ENCODE results near the gene HBEGF. TPM values are rescaled to one million over a fixed set of nuclear protein-coding genes. Genes with fewer than 3 reads are reported as not detected.
"Not testable (repeated sequence)": the region's sequence is repeated elsewhere in the genome, so short reads cannot be mapped to it uniquely, and the experiment has no call there.

Gene HBEGF
- total RNA-seq, 1 donor from 2014 or later = 0.49 TPM

GRCh38 chr5:140349244-140349643, 2.8 kb upstream of the HBEGF start:
- no peak for ATAC-seq (ENCODE audit: low read depth)
- Mint-ChIP-seq H3K9me3 (no peaks in the 10 kb centered on the region), H3K4me3 (no peak overlapping the region), H3K4me1 (peaks cover 32% of the 10 kb centered on the region), H3K27me3 (peaks cover 5% of the 10 kb centered on the region), H3K36me3 (ENCODE audit: low read depth) (no peaks in the 10 kb centered on the region), H3K27ac (no peak overlapping the region)
- DNase-seq = no peak
- ChIA-PET POLR2A (no interaction called here), CTCF (interaction anchor here (1.4 to 14.6 kb wide), 2 partner anchors 15 to 107 kb away, joined by 4 to 347 read pairs; no protein-coding TSS in a partner anchor)
- intact Hi-C loops (cut with micrococcal nuclease) = no loop called here
- no peak for TF ChIP-seq CTCF (IDR thresholded peaks at IDR 0.05)

DNA sequence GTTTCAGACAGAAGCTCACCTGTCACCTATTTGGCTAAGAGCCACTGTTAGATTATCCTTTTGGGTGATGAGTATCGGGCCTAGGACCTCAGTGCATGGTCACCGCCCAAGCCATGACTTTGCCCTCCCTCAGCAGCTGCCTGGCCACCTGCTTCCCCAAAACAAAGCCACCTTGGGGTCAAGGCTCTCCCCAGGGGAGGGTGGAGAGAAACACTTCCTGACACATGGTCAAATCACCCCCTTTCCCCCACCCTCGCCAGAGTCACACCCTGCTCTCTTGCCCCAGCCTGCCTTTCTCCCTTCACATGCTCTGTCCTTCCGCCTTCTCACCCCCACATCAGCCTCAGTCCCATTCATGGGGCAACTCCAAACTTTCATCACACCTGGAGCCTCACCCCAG, 1.7 kb upstream of the HBEGF start:
- no peak overlapping the region for H3K27ac Mint-ChIP-seq
- TF ChIP-seq CTCF (IDR thresholded peaks at IDR 0.05) = no peak

DNA sequence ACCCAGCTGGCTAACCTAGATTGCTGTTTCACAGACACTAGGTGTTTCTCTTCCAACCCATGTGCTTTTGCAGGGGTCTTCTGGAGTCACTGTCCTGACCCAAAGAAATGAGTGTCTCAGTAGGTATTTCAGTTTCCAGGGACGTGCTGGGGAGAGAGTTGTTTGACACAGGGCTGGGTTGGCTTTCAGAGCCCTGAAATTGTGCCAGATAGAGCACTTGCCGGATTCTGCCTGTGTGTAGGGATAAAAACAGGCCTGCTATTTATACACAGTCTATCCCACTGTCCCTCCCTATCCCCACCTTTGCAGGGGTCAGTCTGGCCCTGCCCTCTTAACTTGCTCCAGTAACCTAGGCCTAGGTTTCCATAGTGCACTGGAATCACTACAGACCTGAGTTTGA, 957 bp upstream of the HBEGF start:
- ATAC-seq (ENCODE audit: low read depth) (no peak), DNase-seq (no peak)
- intact Hi-C loops (cut with micrococcal nuclease) = no loop called here
- H3K36me3 Mint-ChIP-seq (ENCODE audit: low read depth) = no peaks in the 10 kb centered on the region
- H3K4me1 Mint-ChIP-seq = peaks cover 46% of the 10 kb centered on the region
- ChIA-PET POLR2A (interaction anchor here (0.6 to 2.0 kb wide), 2 partner anchors 45 to 372 kb away, joined by 3 to 6 read pairs; partner anchors contain the start of gene PFDN1), CTCF (interaction anchor here (0.9 to 14.6 kb wide), 10 partner anchors 10 to 378 kb away, joined by 3 to 347 read pairs (median 4); partner anchors contain the start of gene PFDN1)
- TF ChIP-seq CTCF (IDR thresholded peaks at IDR 0.05) = no peak
- H3K9me3 Mint-ChIP-seq = no peaks in the 10 kb centered on the region
- H3K27ac Mint-ChIP-seq = no peak overlapping the region
- no peak overlapping the region for H3K4me3 Mint-ChIP-seq
- H3K27me3 Mint-ChIP-seq = peaks cover 5% of the 10 kb centered on the region

More for the DNA sequence above, 1.7 kb upstream of the HBEGF start:
- Mint-ChIP-seq H3K9me3 (no peaks in the 10 kb centered on the region), H3K36me3 (ENCODE audit: low read depth) (no peaks in the 10 kb centered on the region), H3K27me3 (peaks cover 5% of the 10 kb centered on the region), H3K4me1 (peaks cover 39% of the 10 kb centered on the region), H3K4me3 (peak overlapping the region; percentile 17)
- ChIA-PET CTCF (interaction anchor here (1.3 to 14.6 kb wide), 3 partner anchors 15 to 106 kb away, joined by 4 to 347 read pairs (median 5); no protein-coding TSS in a partner anchor), POLR2A (no interaction called here)
- DNase-seq (no peak), ATAC-seq (ENCODE audit: low read depth) (no peak)
- intact Hi-C loops (cut with micrococcal nuclease) = no loop called here

DNA sequence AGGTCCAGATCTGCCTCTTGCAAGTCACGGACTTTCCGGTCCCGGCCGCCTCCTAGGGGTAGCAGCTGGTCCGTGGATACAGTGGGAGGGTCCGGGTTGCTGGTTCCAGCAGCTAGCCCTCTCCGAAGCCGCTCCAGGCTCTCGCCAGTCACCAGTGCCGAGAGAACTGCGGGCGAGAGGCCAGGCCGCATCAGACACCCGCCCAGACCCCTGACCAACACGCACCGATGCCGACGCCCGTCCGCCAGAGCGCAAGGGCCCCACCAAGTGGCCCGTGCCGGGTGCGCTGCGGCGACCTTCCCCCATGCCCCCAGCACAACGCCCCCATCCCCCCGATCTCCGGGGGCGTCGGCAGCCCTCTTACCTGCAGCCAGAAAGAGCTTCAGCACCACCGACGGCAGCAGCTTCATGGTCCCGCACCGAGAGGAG, 470 bp downstream of the HBEGF start:
- ATAC-seq (ENCODE audit: low read depth) (no peak), DNase-seq (no peak)
- Mint-ChIP-seq H3K27ac (no peak overlapping the region), H3K36me3 (ENCODE audit: low read depth) (no peaks in the 10 kb centered on the region), H3K4me1 (peaks cover 52% of the 10 kb centered on the region), H3K9me3 (no peaks in the 10 kb centered on the region), H3K4me3 (peak overlapping the region; percentile 65), H3K27me3 (no peaks in the 10 kb centered on the region)
- TF ChIP-seq CTCF (IDR thresholded peaks at IDR 0.05) = no peak
- ChIA-PET CTCF (interaction anchor here (0.7 to 14.6 kb wide), 11 partner anchors 8 to 379 kb away, joined by 3 to 347 read pairs (median 4); partner anchors contain the start of gene PFDN1), POLR2A (interaction anchor here (0.6 to 2.0 kb wide), 6 partner anchors 43 to 499 kb away, joined by 3 to 6 read pairs (median 6); partner anchors contain the start of genes ANKHD1, IK, NDUFA2 and PFDN1)
- intact Hi-C loops (cut with micrococcal nuclease) = loop anchor here (1.0 kb wide), 2 partner anchors 43 to 102 kb away; partner anchors contain the start of gene PFDN1

DNA sequence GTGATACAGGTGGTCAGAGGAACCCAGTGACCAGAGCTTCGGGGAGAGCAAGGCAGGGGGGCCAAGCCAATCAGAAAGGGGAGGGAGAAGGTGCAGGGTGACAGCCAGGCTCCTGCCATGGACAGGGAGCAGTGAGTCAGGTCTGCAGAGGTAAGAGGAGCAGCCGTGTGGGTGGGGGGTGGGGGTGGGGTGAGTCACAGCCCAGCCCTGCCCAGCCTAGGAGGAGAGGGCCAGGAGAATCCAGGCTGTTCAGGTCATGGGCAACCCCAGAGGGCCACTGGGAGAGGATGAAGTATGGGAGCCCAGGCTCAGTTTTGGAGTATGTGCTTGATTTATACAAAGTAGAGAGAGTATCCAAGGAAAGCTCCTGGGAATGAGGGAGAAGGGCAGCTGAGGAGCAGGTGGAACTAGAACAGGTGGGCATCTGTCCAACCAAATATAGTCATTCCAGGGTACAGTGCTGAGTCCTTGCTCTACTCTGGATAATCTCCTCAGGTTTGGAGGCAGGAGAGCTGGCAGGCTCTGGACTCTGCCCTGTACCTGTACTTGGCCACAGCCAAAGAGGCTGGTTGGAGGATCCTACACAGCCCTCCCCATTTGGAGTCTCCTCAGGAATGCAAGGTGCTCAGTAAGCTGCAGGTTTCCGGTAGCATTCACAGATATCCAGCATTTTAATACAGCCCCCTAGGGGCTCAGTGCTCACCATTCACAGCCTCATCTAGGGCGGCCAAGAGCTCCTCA, 1.6 kb downstream of the HBEGF start:
- H3K4me1 Mint-ChIP-seq = peaks cover 58% of the 10 kb centered on the region
- POLR2A ChIA-PET = interaction anchor here (0.6 kb wide), 1 partner anchor 340 kb away, joined by 4 read pairs; no protein-coding TSS in a partner anchor
- ATAC-seq (ENCODE audit: low read depth) = no peak

DNA sequence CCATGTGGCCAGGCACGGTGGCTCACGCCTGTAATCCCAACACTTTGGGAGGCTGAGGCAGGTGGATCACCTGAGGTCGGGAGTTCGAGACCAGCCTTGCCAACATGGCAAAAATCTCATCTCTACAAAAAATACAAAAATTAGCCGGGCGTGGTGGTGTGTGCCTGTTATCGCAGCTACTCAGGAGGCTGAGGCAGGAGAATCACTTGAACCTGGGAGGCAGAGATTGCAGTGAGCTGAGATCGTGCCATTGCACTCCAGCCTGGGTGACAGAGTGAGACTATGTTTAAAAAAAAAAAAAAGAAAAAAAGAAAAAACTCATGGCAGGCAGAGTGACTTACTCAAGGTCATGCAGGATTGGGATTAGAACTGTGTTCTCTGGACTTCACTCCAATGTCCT, 2.6 kb downstream of the HBEGF start:
- CTCF ChIA-PET = interaction anchor here (1.1 to 14.6 kb wide), 3 partner anchors 8 to 102 kb away, joined by 3 to 347 read pairs (median 9); no protein-coding TSS in a partner anchor
- H3K27ac Mint-ChIP-seq; intact Hi-C loops (cut with micrococcal nuclease); ATAC-seq (ENCODE audit: low read depth); DNase-seq; H3K9me3 Mint-ChIP-seq; H3K36me3 Mint-ChIP-seq (ENCODE audit: low read depth); H3K27me3 Mint-ChIP-seq: not testable (repeated sequence)
- H3K4me1 Mint-ChIP-seq = peaks cover 58% of the 10 kb centered on the region
- H3K4me3 Mint-ChIP-seq = peak overlapping the region; percentile 41
- POLR2A ChIA-PET = interaction anchor here (0.6 kb wide), 1 partner anchor 9 kb away, joined by 5 read pairs; no protein-coding TSS in a partner anchor

More for the DNA sequence above, 1.6 kb downstream of the HBEGF start:
- H3K4me3 Mint-ChIP-seq = peak overlapping the region; percentile 41
- CTCF ChIA-PET = interaction anchor here (0.8 to 14.6 kb wide), 6 partner anchors 9 to 103 kb away, joined by 3 to 347 read pairs (median 3); no protein-coding TSS in a partner anchor
- H3K9me3 Mint-ChIP-seq = no peaks in the 10 kb centered on the region
- no peak for DNase-seq
- intact Hi-C loops (cut with micrococcal nuclease) = no loop called here
- no peak for TF ChIP-seq CTCF (IDR thresholded peaks at IDR 0.05)
- H3K27ac Mint-ChIP-seq = no peak overlapping the region
- no peaks in the 10 kb centered on the region for H3K27me3 Mint-ChIP-seq
- no peaks in the 10 kb centered on the region for H3K36me3 Mint-ChIP-seq (ENCODE audit: low read depth)

Measured in activated B cell treated with CpG ODN at 0.5 μM for 24 hours (primary cell).